ENCODE data around the gene TEDC2. TPM values are rescaled to one million over a fixed set of nuclear protein-coding genes. Genes with fewer than 3 reads are reported as not detected.

The TEDC2 gene
- total and polyA plus RNA-seq, 9 of the 15 experiments (the other 6 are each of a cell fraction or from before 2014, with no cell fraction given) = 0.75 to 57.0 (median 17.6) TPM

DNA sequence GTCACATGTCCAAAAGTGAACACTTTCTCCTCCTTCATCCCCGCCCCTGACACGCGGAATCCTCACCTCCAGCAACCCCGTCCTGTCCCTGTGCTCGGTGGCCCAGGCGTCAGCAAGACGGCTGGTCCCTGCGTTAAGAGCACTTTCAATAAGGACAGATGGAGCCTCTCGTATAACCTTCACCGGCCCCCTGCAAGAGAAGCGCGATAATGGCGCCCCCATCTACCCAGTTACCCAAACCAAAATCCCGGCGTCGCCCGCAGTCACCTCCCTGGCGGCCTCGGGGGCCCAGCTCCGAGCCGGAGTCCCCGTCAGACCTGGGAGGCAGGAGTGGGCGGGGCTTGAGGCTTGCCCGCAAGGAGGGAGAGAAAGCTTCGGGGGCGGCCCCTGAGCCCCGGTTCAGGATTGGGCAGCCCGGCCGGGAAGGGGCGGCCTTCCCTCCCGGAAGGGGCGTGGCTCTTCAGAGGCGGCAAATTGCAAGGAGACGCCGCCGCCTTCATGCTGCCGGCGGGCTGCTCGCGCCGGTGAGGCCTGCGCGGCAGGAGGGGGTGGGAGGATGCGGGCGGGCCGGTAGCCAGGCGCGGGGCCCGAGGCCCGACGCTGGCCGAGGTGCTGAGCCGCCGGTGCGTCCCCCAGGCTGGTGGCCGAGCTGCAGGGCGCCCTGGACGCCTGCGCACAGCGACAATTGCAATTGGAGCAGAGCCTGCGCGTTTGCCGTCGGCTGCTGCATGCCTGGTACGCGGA, at the start of gene TEDC2 (continued):
- TF ChIP-seq ZNF354B (CRISPR knock-in tag; IDR thresholded peaks at IDR 0.05) = no peak
- no peak for TF ChIP-seq ZC3H4 (CRISPR knock-in tag; IDR thresholded peaks at IDR 0.05; ENCODE audit: borderline replicate concordance)
- TF ChIP-seq ATF1 (CRISPR knock-in tag; IDR thresholded peaks at IDR 0.05) = no peak
- peak; percentile 69 for TF ChIP-seq ATF1 (tag; IDR thresholded peaks at IDR 0.05)
- TF ChIP-seq MXI1 (IDR thresholded peaks at IDR 0.05; ENCODE audit: low read depth, low read length) = 0 out of 2 replicates have a peak, but pooled peaks have one; percentile 56
- 0 out of 4 replicates have a peak, but pooled peaks have one; percentile 11 to 13 for TF ChIP-seq RAD21 (CRISPR knock-in tag; conservative IDR thresholded peaks at IDR 0.05 in 1 of 2, IDR thresholded peaks at IDR 0.05 in 1 of 2)
- TF ChIP-seq TBP (optimal IDR thresholded peaks at IDR 0.05; ENCODE audit: low read depth, low read length) = peak; percentile 42
- no peak for TF ChIP-seq ZNF124 (CRISPR knock-in tag; IDR thresholded peaks at IDR 0.05)
- TF ChIP-seq MBD1 (CRISPR knock-in tag; IDR thresholded peaks at IDR 0.05) = no peak
- TF ChIP-seq, protein P1, sequence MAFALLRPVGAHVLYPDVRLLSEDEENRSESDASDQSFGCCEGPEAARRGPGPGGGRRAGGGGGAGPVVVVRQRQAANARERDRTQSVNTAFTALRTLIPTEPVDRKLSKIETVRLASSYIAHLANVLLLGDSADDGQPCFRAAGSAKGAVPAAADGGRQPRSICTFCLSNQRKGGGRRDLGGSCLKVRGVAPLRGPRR (CRISPR knock-in tag; IDR thresholded peaks at IDR 0.05) = no peak
- TF ChIP-seq, protein P2, sequence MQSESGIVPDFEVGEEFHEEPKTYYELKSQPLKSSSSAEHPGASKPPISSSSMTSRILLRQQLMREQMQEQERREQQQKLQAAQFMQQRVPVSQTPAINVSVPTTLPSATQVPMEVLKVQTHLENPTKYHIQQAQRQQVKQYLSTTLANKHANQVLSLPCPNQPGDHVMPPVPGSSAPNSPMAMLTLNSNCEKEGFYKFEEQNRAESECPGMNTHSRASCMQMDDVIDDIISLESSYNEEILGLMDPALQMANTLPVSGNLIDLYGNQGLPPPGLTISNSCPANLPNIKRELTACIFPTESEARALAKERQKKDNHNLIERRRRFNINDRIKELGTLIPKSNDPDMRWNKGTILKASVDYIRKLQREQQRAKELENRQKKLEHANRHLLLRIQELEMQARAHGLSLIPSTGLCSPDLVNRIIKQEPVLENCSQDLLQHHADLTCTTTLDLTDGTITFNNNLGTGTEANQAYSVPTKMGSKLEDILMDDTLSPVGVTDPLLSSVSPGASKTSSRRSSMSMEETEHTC (IDR thresholded peaks at IDR 0.05) = 0 out of 2 replicates have a peak, but pooled peaks have one; percentile 3
- TF ChIP-seq RBM17 (IDR thresholded peaks at IDR 0.05; ENCODE audit: borderline replicate concordance, low read depth, low read length) = no peak
- peak; percentile 78 for TF ChIP-seq FIP1L1 (IDR thresholded peaks at IDR 0.05; ENCODE audit: low read depth, low read length, poor library complexity, severe bottlenecking)
- no peak for TF ChIP-seq ZNF121 (CRISPR knock-in tag; conservative IDR thresholded peaks at IDR 0.05)
- peak; percentile 67 for TF ChIP-seq CCNT2 (IDR thresholded peaks at IDR 0.05; ENCODE audit: borderline replicate concordance, extremely low read depth, insufficient read length, low read depth, low read length)
- TF ChIP-seq ZNF395 (CRISPR knock-in tag; IDR thresholded peaks at IDR 0.05) = peak; percentile 61; the same call in 1 of the 2 replicates
- TF ChIP-seq DNMT1 (IDR thresholded peaks at IDR 0.05) = no peak
- TF ChIP-seq RNF2 (IDR thresholded peaks at IDR 0.05) = no peak
- peak; percentile 43; the same call in 1 of the 2 replicates for TF ChIP-seq MBD2 (IDR thresholded peaks at IDR 0.05; ENCODE audit: borderline replicate concordance, low read depth)

Data from K562 (cell line).